Spleen (tissue), 11 donors: ENCODE data around the gene MAN1C1. TPM values are rescaled to one million over a fixed set of nuclear protein-coding genes. Genes with fewer than 3 reads are reported as not detected.

Source experiments
- DNase-seq: peaks from one replicate; pipeline ENCODE4 v3.0.0-alpha.2; 2020
- H3K27ac ChIP-seq, 8 donors: fragments of 200-600 bp; sonication (generic) in 7 of 8; 1 replicate in 4 of 8; 2 replicates in 4 of 8; pipeline versions ENCODE4 v1.5.0 to v1.8.0; 2016 to 2021; ENCODE audit warnings: inconsistent platforms in 4 of 8, mild to moderate bottlenecking in 4 of 8, moderate library complexity in 1 of 8
- H3K27me3 ChIP-seq, 7 donors: fragments of 200-600 bp; sonication (generic) in 6 of 7; replicated peaks in 1 of 7; 1 replicate in 4 of 7; 2 replicates in 3 of 7; pipeline versions ENCODE4 v1.5.0 to v1.8.0; 2016 to 2021; ENCODE audit warnings: inconsistent platforms in 3 of 7, mild to moderate bottlenecking in 1 of 7
- H3K36me3 ChIP-seq, 6 donors: fragments of 200-600 bp; sonication (generic) in 5 of 6; 1 replicate in 4 of 6; 2 replicates in 2 of 6; pipeline versions ENCODE4 v1.5.0 to v1.8.0; 2016 to 2021; ENCODE audit warnings: inconsistent platforms in 2 of 6
- H3K4me1 ChIP-seq, 6 donors: fragments of 200-600 bp; sonication (generic) in 5 of 6; 1 replicate in 3 of 6; 2 replicates in 3 of 6; pipeline versions ENCODE4 v1.5.0 to v1.8.0; 2016 to 2021; ENCODE audit warnings: inconsistent platforms in 3 of 6
- H3K4me3 ChIP-seq, 8 donors: fragments of 200-600 bp; sonication (generic) in 7 of 8; 1 replicate in 4 of 8; 2 replicates in 4 of 8; pipeline versions ENCODE4 v1.5.0 to v1.8.0; 2016 to 2021; ENCODE audit warnings: inconsistent platforms in 4 of 8, mild to moderate bottlenecking in 4 of 8, moderate library complexity in 2 of 8
- H3K9me3 ChIP-seq, 8 donors: fragments of 200-600 bp; sonication (generic) in 7 of 8; 1 replicate in 4 of 8; 2 replicates in 4 of 8; pipeline versions ENCODE4 v1.5.0 to v1.8.0; 2016 to 2021; ENCODE audit warnings: inconsistent platforms in 4 of 8
- CTCF ChIP-seq, 11 experiments: fragments of 200-600 bp in 7 of 11; fragments of 450-650 bp in 4 of 11; sonication (generic) in 4 of 11; IDR thresholded peaks in 8 of 11; conservative IDR thresholded peaks in 3 of 11; 1 replicate in 7 of 11; 2 replicates in 4 of 11; pipeline versions ENCODE4 v1.4.0 to v1.8.0; 2016 to 2021; ENCODE audit warnings: antibody characterized with exemption in 11 of 11, inconsistent platforms in 4 of 11, mild to moderate bottlenecking in 1 of 11
- POLR2A ChIP-seq, 3 donors: fragments of 450-650 bp; IDR thresholded peaks; one replicate each; pipeline ENCODE4 v1.5.1; 2017; ENCODE audit warnings: antibody characterized with exemption in 3 of 3, mild to moderate bottlenecking in 1 of 3
- POLR2AphosphoS5 ChIP-seq, 3 donors: sonication (generic); formaldehyde crosslinking; IDR thresholded peaks; one replicate each; pipeline ENCODE4 v1.5.1; 2017; ENCODE audit warnings: antibody characterized with exemption in 3 of 3
- WGBS, 5 donors: extraction: QIAGEN DNeasy Blood & Tissue Kit in 3 of 5; methylation state at CpG; one replicate each; pipeline versions ENCODE4 v1.1.5 to v1.1.7; 2013 to 2018; 5-methylcytosine and 5-hydroxymethylcytosine counted together
- intact Hi-C: fragments of 100-400 bp; cut with DNase I; formaldehyde crosslinking; loops from one replicate; pipeline ENCODE4 v1.15.0; 2023; ENCODE audit warnings: low total_unique reads
- polyA plus RNA-seq, 3 donors: library from polyadenylated mRNA; stranded (reverse); fragments of 200-250 nt; gene quantifications; one replicate each; pipeline ENCODE4 v1.2.1, GENCODE V29; 2013
- total RNA-seq, 7 donors: library from RNA; depleted of rRNA in 3 of 7; stranded (reverse); fragments of >200 nt in 3 of 7; fragmentation: NEBNext Ultra II Directional in 4 of 7; extraction: Animal tissue kit (Norgen Biotek cat#: 25700) in 4 of 7; gene quantifications; one replicate each; pipeline versions ENCODE4 v1.1.0 to v1.2.1, GENCODE V29; 2016 to 2021
- donor health status: healthy with polysubstance abuse.
- donor health status: DM: no; HTN: no; CAD: no; lungs with moderate emphysema.
- donor health status: DM: no; HTN: no; CAD: no.
- donor health status: Bipolar disorder and iron deficiency.
- donor health status: healthy.
- donor health status: DM: no; HTN: no; CAD: no.
- donor health status: DM: yes; HTN: yes; CAD: no.

The MAN1C1 gene
- total and polyA plus RNA-seq, 10 donors, result 4.6 to 54.3 (median 41.1) TPM

- peaks cover 0 to 7% (median 0%) of the 10 kb centered on the region in 7 donors for H3K27me3 ChIP-seq
- no peaks in the 10 kb centered on the region for H3K36me3 ChIP-seq
- TF ChIP-seq POLR2A (IDR thresholded peaks at IDR 0.05) (no peak), CTCF (IDR thresholded peaks at IDR 0.05 in 8 of 11, conservative IDR thresholded peaks at IDR 0.05 in 3 of 11) (peak; percentile 32 to 72 (median 62)), POLR2AphosphoS5 (IDR thresholded peaks at IDR 0.05) (peak; percentile 21 to 36 (median 32))
- peak; percentile 93 for DNase-seq
- H3K9me3 ChIP-seq, result no peaks in the 10 kb centered on the region
- intact Hi-C loops, result no loop called here
- H3K27ac ChIP-seq, result no peak overlapping the region
- WGBS, 5 donors, result 17 to 25% (median 20%) methylated on average over 15 of the region's 15 CpGs
- peaks cover 0 to 35% (median 27%) of the 10 kb centered on the region in 6 donors for H3K4me1 ChIP-seq
- peak overlapping the region in 4 of 8 donors; percentile 9 to 49 (median 12) for H3K4me3 ChIP-seq
Measured at GRCh38 chr1:25608488-25609178, 8.0 kb upstream of the MAN1C1 start.

DNA sequence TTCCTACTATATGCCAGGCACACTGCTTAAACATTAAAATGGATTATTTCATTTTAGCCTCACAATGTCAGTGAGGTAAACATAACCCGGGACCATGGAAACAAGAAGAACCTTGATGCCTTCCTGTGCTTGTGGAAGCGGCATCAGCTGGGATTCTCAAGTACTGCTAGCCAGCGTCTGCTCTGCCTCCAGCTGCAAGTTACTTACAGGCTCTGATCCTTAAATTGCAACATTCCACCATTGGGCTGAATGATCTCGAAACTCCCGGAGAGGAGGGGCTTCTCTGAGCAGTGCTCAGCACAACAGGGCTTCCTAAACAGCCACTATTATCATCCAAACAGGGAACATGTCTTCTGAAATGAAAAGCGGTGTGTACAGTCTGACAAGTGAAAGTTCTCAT, 6.7 kb upstream of the MAN1C1 start:
- Histone ChIP-seq H3K36me3 (no peaks in the 10 kb centered on the region), H3K4me3 (no peak overlapping the region), H3K27ac (peak overlapping the region in 4 of 8 donors; percentile 29 to 65 (median 38)), H3K27me3 (peaks cover 0 to 7% (median 0%) of the 10 kb centered on the region in 7 donors), H3K9me3 (no peaks in the 10 kb centered on the region), H3K4me1 (peaks cover 0 to 43% (median 29%) of the 10 kb centered on the region in 6 donors)
- intact Hi-C loops, result loop anchor here (5.0 kb wide), 1 partner anchor 192 kb away; the partner anchor contains the start of gene SELENON
- TF ChIP-seq CTCF (IDR thresholded peaks at IDR 0.05 in 8 of 11, conservative IDR thresholded peaks at IDR 0.05 in 3 of 11) (no peak), POLR2A (IDR thresholded peaks at IDR 0.05) (no peak), POLR2AphosphoS5 (IDR thresholded peaks at IDR 0.05) (no peak)
- DNase-seq, result no peak
- WGBS, 5 donors, result 59 to 70% (median 60%) methylated on average over 6 of the region's 6 CpGs

- Histone ChIP-seq H3K4me1 (peaks cover 9 to 54% (median 40%) of the 10 kb centered on the region in 6 donors), H3K36me3 (no peaks in the 10 kb centered on the region), H3K9me3 (no peaks in the 10 kb centered on the region), H3K4me3 (no peak overlapping the region), H3K27me3 (peaks cover 0 to 7% (median 0%) of the 10 kb centered on the region in 7 donors), H3K27ac (no peak overlapping the region)
- WGBS, 5 donors, result 61 to 72% (median 67%) methylated on average over 8 of the region's 8 CpGs
- intact Hi-C loops, result loop anchor here (5.0 kb wide), 1 partner anchor 191 kb away; the partner anchor contains the start of gene SELENON
- DNase-seq, result no peak
- no peak for TF ChIP-seq POLR2A (IDR thresholded peaks at IDR 0.05)
- no peak for TF ChIP-seq POLR2AphosphoS5 (IDR thresholded peaks at IDR 0.05)
- peak in 2 of 11 experiments; percentile 3 to 33 for TF ChIP-seq CTCF (IDR thresholded peaks at IDR 0.05 in 8 of 11, conservative IDR thresholded peaks at IDR 0.05 in 3 of 11)
Measured at GRCh38 chr1:25610822-25611630, 5.6 kb upstream of the MAN1C1 start.
